Neutrophil (primary cell): ENCODE data around the gene CCDC187.

Experiments
- H3K27ac ChIP-seq: fragments of 200-600 bp; sonication (generic); 2 replicates; pipeline ENCODE4 v1.5.1; 2016; ENCODE audit warnings: mild to moderate bottlenecking, moderate library complexity
- H3K27me3 ChIP-seq: fragments of 200-600 bp; sonication (generic); 2 replicates; pipeline ENCODE4 v1.6.0; 2016; ENCODE audit warnings: mild to moderate bottlenecking
- H3K36me3 ChIP-seq: fragments of 200-600 bp; sonication (generic); 2 replicates; pipeline ENCODE4 v1.5.1; 2017
- H3K4me1 ChIP-seq, 2 experiments: fragments of 200-600 bp in 1 of 2; sonication (generic) in 1 of 2; 1 replicate in 1 of 2; 2 replicates in 1 of 2; pipeline versions ENCODE4 v1.5.1 to v1.6.1; 2013 to 2016; ENCODE audit warnings: low read depth in 1 of 2, low read length in 1 of 2, mild to moderate bottlenecking in 1 of 2, moderate library complexity in 1 of 2; ENCODE audit not compliant: control insufficient read depth in 1 of 2, insufficient read depth in 1 of 2
- H3K4me3 ChIP-seq, 2 experiments: fragments of 200-600 bp in 1 of 2; sonication (generic) in 1 of 2; 1 replicate in 1 of 2; 2 replicates in 1 of 2; pipeline ENCODE4 v1.5.1; 2013 to 2016; ENCODE audit warnings: low read depth in 1 of 2, low read length in 1 of 2, mild to moderate bottlenecking in 1 of 2, moderate library complexity in 1 of 2
- H3K9me3 ChIP-seq: fragments of 200-600 bp; sonication (generic); 2 replicates; pipeline ENCODE4 v1.5.1; 2016
- TF ChIP-seq, protein P1 (sequence below): fragments of 200-600 bp; sonication (generic); IDR thresholded peaks from 2 replicates; pipeline ENCODE4 v1.5.1; 2016; ENCODE audit warnings: antibody characterized with exemption

Gene CCDC187

DNA sequence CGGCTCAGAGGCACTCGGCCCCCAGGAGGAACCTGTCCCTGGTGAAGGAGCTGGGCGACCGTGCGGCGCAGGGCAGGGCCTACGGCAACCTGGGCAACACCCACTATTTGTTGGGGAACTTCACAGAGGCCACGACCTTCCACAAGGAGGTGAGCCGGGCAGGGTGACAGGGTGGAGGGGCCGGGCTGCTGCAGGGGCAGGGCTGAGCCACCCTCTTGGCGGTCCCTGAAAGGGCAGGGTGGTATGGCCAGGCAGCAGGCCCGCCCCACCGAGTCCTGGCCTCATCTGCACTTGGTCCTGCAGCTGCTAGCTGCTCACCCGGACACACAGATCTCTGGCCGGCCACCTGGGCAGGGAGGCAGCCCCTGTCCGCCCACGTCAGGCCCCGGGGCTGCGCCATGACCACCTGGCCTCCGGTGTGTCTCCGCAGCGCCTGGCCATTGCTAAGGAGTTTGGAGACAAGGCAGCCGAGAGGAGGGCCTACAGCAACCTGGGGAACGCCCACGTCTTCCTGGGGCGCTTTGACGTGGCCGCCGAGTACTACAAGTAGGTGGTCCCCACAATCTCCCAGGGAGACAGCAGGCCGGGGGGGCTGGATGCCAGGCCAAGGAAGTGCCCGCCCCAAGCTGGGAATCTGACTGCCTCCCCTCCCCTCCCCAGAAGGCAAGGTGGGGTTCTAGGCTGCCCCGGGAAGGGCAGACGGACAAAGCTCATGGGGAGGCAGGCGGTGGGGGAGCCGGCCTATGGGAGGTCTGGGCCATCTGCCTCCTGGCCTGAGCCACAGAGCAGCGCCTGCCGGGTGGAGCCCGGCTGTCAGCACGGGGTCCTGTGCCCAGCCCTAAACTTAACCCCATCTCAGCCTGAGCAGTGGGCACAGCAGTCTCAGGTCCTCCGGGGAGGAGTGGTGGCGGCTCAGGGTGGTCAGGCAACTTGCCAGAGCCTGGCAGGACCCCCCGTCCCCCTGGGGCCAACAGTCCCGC lies 33.8 kb upstream of the CCDC187 start:
- Histone ChIP-seq H3K36me3 (no peaks in the 10 kb centered on the region), H3K4me1 (peaks cover 3 to 5% of the 10 kb centered on the region in 2 experiments)
- TF ChIP-seq, protein P1, sequence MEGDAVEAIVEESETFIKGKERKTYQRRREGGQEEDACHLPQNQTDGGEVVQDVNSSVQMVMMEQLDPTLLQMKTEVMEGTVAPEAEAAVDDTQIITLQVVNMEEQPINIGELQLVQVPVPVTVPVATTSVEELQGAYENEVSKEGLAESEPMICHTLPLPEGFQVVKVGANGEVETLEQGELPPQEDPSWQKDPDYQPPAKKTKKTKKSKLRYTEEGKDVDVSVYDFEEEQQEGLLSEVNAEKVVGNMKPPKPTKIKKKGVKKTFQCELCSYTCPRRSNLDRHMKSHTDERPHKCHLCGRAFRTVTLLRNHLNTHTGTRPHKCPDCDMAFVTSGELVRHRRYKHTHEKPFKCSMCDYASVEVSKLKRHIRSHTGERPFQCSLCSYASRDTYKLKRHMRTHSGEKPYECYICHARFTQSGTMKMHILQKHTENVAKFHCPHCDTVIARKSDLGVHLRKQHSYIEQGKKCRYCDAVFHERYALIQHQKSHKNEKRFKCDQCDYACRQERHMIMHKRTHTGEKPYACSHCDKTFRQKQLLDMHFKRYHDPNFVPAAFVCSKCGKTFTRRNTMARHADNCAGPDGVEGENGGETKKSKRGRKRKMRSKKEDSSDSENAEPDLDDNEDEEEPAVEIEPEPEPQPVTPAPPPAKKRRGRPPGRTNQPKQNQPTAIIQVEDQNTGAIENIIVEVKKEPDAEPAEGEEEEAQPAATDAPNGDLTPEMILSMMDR = no peak

DNA sequence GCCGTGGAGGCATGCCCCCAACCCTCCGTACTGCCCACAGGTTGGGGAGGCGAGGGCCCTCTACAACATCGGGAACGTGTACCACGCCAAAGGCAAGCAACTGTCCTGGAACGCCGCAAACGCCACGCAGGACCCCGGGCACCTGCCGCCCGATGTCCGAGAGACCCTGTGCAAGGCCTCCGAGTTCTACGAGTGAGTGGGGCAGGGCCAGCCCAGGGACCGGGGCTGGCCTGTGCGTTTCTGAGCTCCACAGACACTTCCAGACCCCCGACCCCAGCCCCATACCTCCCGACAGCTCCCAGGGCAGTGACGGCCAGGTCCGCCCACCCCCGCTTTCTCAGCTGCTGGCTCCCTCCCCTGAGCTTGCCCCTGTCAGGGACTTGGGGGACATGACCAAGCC lies 33.0 kb upstream of the CCDC187 start:
- Histone ChIP-seq H3K4me3 (no peak overlapping the region), H3K4me1 (no peaks in the 10 kb centered on the region), H3K27me3 (no peaks in the 10 kb centered on the region), H3K27ac (no peak overlapping the region), H3K36me3 (no peaks in the 10 kb centered on the region), H3K9me3 (no peaks in the 10 kb centered on the region)
- TF ChIP-seq, protein P1 = no peak

More for the DNA sequence above, 33.8 kb upstream of the CCDC187 start:
- Histone ChIP-seq H3K4me3 (no peak overlapping the region), H3K27me3 (no peaks in the 10 kb centered on the region), H3K27ac (no peak overlapping the region), H3K9me3 (no peaks in the 10 kb centered on the region)

DNA sequence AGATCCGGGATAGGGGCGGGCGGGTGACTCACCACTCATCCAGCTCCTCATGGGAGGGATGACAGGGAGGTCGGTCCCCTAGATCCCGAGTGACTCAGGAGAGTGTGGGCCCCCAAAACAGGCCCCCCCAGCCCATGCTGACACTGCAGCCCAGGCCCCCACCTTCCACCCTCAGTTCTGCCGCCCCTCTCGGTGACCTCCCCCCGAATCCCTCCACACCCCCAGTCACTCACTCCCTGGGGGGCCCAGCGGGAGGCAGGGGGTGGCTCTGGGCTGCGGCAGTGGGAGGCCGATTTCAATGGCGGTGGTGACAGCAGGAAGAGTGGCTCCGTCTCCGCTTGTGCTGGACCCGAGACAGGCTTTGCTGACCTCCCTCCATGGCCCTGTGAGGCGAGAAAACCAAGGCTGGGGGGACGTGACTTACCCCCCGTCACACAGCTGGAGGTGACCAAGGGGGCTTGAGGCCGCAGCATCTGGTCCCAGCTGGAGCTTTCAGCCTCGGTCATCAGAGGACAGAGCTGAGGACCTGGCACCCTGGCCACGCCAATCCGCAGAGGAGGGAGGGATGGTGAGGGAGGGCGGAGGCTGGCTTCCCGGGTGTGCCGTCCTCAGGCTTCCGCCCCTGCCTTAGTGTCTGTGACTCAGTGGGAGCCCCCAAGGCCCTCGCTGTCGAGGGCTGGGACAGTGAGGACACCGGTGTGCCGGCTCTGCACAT lies 32.4 kb upstream of the CCDC187 start:
- H3K4me3 ChIP-seq = no peak overlapping the region
- H3K36me3 ChIP-seq = no peaks in the 10 kb centered on the region
- no peaks in the 10 kb centered on the region for H3K4me1 ChIP-seq
- TF ChIP-seq, protein P1 = no peak
- H3K9me3 ChIP-seq = no peaks in the 10 kb centered on the region
- H3K27me3 ChIP-seq = no peaks in the 10 kb centered on the region
- no peak overlapping the region for H3K27ac ChIP-seq

DNA sequence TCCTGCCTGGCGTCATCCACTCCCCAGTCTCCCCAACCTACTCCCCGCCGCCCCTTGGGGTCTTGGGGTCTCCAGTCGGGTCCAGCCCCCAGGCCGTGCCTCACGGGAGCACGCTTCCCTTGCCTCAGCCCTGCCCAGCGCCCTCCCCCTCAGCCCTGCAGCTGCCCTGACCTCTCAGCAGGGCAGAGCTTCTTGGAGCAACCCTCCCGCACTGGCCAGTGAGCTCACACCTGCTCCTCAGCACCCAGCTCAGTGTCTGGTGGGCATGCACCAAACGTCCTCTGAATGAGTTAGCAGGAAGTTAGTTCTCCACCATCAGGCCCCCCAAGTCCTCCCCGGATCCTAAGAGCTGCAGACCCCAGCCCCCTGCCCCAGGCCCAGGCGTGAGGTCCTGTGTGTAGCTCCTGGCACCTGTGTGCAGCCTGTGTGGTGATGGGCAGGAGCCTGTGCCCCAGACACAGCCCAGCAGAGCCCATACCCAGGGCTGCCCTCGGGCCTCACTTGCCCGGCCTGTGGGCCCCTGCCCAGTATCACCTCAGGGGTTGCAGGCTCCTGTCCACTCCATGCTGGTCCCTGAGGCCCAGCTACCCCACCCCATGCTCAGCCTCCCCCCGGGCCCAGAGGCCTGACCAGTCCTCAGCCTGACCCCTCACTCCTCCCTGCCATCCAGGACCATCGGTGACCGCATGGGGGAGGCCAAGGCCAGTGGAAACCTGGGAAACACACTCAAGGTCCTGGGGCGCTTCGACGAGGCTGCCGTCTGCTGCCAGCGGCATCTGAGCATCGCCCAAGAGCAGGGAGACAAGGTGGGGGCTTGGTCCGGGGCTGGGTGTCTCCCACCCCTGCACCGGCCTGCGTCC lies 31.6 kb upstream of the CCDC187 start:
- Histone ChIP-seq H3K4me1 (no peaks in the 10 kb centered on the region), H3K27ac (no peak overlapping the region), H3K4me3 (no peak overlapping the region), H3K9me3 (no peaks in the 10 kb centered on the region), H3K36me3 (no peaks in the 10 kb centered on the region), H3K27me3 (no peaks in the 10 kb centered on the region)
- TF ChIP-seq, protein P1 = no peak

DNA sequence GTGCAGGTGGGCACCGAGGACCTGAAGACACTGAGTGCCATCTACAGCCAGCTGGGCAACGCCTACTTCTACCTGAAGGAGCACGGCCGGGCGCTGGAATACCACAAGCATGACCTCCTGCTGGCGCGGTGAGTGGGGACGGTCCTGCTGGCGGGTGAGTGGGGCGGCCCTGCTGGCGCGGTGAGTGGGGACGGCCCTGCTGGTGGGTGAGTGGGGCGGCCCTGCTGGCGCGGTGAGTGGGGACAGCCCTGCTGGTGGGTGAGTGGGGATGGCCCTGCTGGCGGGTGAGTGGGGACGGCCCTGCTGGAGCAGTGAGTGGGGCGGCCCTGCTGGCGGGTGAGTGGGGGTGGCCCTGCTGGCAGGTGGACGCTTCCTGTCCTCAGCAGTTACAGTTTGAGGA lies 30.6 kb upstream of the CCDC187 start:
- TF ChIP-seq, protein P1 = no peak
- H3K27ac ChIP-seq = no peak overlapping the region
- peaks cover 4% of the 10 kb centered on the region for H3K27me3 ChIP-seq
- no peaks in the 10 kb centered on the region for H3K36me3 ChIP-seq
- H3K9me3 ChIP-seq = no peaks in the 10 kb centered on the region
- H3K4me1 ChIP-seq = no peaks in the 10 kb centered on the region
- no peak overlapping the region for H3K4me3 ChIP-seq
